Stimulated activated naive CD8-positive, alpha-beta T cell treated with anti-CD3 and anti-CD28 coated beads, Interleukin-15, Interleukin-2, amounts not matched to agents 100 ng/mL and 50 ng/mL, for 24 hours (primary cell): ENCODE measurements around the gene PKDREJ.
A peak's percentile ranks its signal among the peaks of the same experiment; 100 is the strongest.

Experiments used
- H3K27ac Mint-ChIP-seq: one replicate; pipeline ENCODE4 v1.8.0; 2021; ENCODE audit warnings: mild to moderate bottlenecking, mixed read lengths
- H3K27me3 Mint-ChIP-seq: one replicate; pipeline ENCODE4 v1.8.0; 2021; ENCODE audit warnings: mixed read lengths
- H3K36me3 Mint-ChIP-seq: one replicate; pipeline ENCODE4 v1.8.0; 2021; ENCODE audit warnings: low read depth, mixed read lengths
- H3K4me1 Mint-ChIP-seq: one replicate; pipeline ENCODE4 v1.8.0; 2021; ENCODE audit warnings: low read depth, mixed read lengths
- H3K4me3 Mint-ChIP-seq: one replicate; pipeline ENCODE4 v1.8.0; 2021; ENCODE audit warnings: mild to moderate bottlenecking, mixed read lengths
- H3K9me3 Mint-ChIP-seq: one replicate; pipeline ENCODE4 v1.8.0; 2021; ENCODE audit warnings: mixed read lengths

PKDREJ gene

DNA sequence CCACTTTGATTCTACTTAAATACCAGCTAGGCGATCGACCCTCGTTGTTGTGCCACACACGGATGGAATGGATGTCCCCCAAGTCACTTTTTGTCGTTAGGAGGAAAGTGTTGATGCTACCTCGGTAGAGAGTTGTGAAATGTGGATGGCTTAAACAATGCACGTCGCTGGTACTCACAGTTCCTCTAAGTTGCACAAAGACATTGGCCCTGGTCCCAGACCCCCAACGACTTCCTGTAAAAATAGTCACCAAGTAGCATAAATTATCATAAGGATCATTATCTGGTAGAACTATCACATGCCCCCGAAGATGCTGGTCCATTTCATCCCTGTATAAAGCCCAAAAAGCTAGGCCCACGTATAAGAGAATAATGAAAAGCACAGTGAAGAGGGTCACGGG is 3.8 kb downstream of the PKDREJ start:
- no peak overlapping the region for H3K4me3 Mint-ChIP-seq
- H3K36me3 Mint-ChIP-seq: no peaks in the 10 kb centered on the region
- peaks cover 48% of the 10 kb centered on the region for H3K27me3 Mint-ChIP-seq

DNA sequence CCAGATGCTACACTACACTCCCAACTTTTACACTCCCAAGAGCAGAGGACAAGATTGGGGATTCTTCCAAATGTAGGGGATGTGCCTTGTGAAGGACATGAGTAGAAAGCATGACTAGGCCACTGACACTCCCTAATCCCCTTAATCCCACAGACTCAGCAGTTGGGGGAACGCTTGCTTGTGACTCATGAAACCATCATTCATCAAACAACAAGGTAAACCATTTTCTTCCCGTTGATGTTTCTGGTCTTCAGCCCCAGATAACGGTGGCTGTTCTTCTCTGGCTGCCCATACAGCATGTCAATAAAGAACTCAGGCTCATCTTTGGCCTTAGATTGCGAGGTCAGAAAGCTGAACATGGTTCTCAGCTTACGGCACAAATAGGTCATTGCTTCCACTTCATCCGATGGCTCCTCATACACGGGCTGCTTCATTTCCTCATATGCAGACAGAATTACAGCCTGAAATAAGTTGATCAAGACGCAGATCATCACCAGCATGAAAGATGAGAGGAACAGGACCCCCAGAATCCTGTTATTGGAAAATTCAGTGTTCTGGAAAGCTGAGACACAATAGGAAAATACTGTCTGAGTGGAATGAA is 6.7 kb downstream of the PKDREJ start:
- Mint-ChIP-seq H3K9me3 (no peaks in the 10 kb centered on the region), H3K27ac (no peak overlapping the region), H3K4me1 (peaks cover 21% of the 10 kb centered on the region), H3K27me3 (peaks cover 28% of the 10 kb centered on the region), H3K4me3 (no peak overlapping the region), H3K36me3 (no peaks in the 10 kb centered on the region)

More for the DNA sequence above, 3.8 kb downstream of the PKDREJ start:
- Mint-ChIP-seq H3K9me3 (no peaks in the 10 kb centered on the region), H3K4me1 (peaks cover 3% of the 10 kb centered on the region), H3K27ac (no peak overlapping the region)

DNA sequence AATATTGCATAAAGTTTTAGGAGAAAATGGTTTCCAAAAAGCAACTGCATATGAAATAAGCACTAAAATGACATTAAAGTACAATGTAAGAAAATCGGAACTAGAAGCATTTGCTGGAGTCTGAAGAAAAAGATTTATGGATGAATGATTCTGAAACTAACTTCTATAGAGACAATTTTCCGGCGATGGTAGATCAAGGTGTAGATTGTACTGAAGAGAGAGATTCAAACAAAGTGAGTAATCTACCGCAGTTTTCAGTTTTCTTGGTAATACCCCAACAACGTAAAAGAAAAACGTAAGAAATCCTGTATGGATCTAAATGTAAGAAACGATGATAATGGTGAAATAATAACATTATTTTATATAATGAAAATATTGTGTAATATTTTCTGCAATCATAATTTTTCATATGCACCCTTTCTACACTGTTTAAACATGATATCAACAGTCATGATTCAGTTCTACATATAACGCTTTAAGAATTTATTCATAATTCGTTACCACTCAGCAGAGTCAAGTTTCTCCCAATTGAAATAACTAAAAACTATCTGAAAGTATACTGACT is 11.2 kb downstream of the PKDREJ start:
- Mint-ChIP-seq H3K36me3 (no peaks in the 10 kb centered on the region), H3K4me1 (peaks cover 36% of the 10 kb centered on the region), H3K9me3 (no peaks in the 10 kb centered on the region), H3K4me3 (peak overlapping the region; percentile 85), H3K27ac (no peak overlapping the region), H3K27me3 (no peaks in the 10 kb centered on the region)

DNA sequence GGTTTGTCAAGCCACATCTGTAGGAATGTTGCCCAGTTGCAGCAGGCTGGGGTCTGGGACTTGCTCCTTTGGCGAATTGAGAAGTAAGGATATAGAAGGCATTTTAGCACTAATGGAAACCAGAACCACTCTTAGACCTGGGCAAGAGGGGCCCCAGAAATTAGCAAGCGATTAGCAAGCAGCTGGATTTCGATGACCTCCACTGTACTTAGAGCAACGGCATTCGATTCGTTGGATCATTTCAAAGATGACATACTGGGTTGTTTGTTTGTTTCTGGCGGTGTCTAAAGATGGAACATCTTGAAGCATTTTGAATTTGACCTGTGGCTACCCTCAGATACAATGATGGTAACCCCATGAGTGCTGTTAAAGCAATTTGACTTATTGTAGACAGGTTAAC is 11.9 kb downstream of the PKDREJ start:
- peak overlapping the region; percentile 83 for H3K27ac Mint-ChIP-seq
- no peaks in the 10 kb centered on the region for H3K9me3 Mint-ChIP-seq
- H3K27me3 Mint-ChIP-seq: no peaks in the 10 kb centered on the region
- H3K4me1 Mint-ChIP-seq: peaks cover 36% of the 10 kb centered on the region
- no peaks in the 10 kb centered on the region for H3K36me3 Mint-ChIP-seq
- H3K4me3 Mint-ChIP-seq: peak overlapping the region; percentile 85

DNA sequence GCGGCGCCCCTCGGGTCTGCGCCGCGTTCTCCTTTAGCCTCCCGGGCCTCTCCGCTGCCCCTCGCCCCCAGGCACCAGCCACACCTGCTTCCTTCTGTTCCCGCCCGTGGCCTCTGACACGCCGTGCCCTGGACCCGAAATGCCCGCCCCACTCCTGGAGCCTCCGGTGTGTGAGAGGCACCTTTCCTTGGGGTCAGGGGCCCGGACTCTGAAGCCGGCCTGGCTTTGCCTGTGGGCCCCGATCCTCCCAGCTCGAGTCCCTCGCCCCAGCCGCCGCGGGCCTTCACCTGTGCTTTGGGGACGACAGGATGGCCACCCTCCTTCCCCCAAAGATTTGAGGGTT is 12.4 kb downstream of the PKDREJ start:
- no peaks in the 10 kb centered on the region for H3K9me3 Mint-ChIP-seq
- H3K4me1 Mint-ChIP-seq: peaks cover 36% of the 10 kb centered on the region
- no peaks in the 10 kb centered on the region for H3K36me3 Mint-ChIP-seq
- peak overlapping the region; percentile 85 for H3K4me3 Mint-ChIP-seq
- no peaks in the 10 kb centered on the region for H3K27me3 Mint-ChIP-seq
- peak overlapping the region; percentile 83 for H3K27ac Mint-ChIP-seq

DNA sequence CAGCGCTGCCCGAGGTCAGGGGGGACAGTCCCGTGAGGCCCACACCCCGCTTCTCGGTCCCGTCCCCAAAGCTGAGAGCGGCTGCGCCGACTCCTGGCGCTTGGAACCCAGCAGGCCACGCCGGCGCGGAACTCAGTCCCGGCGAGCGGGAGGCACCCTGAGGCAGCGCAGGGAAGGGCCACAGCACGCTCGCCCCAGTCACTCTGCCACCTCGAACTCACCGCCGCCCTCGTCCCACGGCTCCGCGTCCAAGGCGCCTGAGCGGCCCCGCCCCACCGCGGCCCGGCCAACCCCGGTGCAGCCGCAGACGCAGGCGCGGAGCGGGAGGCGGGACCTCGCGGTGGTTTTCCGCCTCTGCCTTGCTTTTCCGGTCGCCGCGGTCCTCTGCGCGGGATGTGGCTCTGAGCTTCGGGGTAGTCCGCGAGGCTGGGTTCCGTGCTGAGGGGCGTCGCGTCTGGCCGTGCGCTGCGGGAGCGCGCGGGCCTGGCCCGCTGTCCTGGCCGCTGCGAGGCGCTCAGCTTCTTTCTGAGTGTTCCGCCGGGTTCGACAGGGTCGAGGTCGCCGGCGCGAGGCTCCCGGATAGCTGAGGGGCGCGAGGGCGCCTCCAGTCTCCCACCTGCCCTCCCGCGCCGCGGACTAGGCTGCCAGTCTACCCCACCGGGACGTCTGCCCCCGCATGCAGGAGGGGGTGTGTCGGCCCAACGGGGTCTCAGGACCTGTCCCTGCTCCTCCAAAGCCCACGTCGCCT is 12.9 kb downstream of the PKDREJ start, which contains the start of gene CDPF1:
Gene CDPF1, minus strand, starts transcription at position 259 of the 748 bp plus-strand sequence. CDS start 2,009 bp downstream, outside the sequence.
- Mint-ChIP-seq H3K9me3 (no peaks in the 10 kb centered on the region), H3K27ac (peak within 1 kb of the TSS; percentile 83), H3K27me3 (no peaks in the 10 kb centered on the region), H3K4me3 (peak within 1 kb of the TSS; percentile 85), H3K4me1 (peaks cover 36% of the 10 kb centered on the region), H3K36me3 (no peaks in the 10 kb centered on the region)

DNA sequence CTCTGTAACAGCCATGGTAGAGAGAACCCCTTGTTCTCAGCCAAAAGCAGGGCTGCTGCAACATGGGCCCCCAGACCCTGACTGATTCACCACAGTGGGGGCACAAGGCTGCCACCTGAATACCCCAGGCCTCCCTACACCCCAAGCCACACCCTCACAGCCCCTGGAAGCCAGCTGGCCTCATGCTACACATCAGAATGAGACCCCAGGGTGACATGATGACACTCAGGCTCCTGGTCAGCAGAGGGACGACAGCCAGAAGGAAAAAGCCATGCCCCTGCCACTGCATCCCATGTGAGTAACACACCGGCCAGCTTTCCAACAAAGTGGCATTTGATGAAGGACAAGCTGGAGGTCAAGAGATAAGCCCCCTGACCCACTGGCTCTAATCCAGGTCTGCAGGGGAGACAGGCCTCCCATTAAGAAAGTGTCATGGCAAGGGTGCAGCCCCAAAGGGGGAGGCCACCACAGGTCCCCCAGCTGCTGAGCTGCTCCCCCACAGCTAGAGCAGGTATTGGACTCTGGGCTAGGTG is 15.6 kb downstream of the PKDREJ start:
- Mint-ChIP-seq H3K27ac (no peak overlapping the region), H3K27me3 (no peaks in the 10 kb centered on the region), H3K36me3 (peaks cover 5% of the 10 kb centered on the region), H3K4me1 (peaks cover 25% of the 10 kb centered on the region), H3K9me3 (no peaks in the 10 kb centered on the region), H3K4me3 (no peak overlapping the region)

DNA sequence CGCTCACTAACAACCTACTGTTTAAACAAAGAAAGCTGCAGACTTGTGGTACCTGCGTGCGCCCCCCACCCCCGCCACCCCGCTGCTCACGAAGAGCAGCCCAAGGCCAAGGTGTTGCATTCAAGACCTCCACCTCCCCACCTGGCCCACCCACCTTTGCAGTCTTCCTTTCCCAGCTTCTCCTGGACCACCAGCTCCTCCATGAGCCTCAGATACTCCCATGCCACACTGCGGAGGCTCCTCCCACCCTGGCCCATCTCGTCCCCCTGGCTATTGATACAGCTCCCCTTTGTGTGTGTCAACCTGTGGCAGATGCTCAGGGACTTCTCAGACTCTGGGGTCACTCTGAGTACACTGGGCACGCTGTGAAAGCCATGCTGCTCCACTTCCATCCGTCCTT is 17.0 kb downstream of the PKDREJ start:
- no peak overlapping the region for H3K4me3 Mint-ChIP-seq
- H3K9me3 Mint-ChIP-seq: no peaks in the 10 kb centered on the region
- H3K27ac Mint-ChIP-seq: no peak overlapping the region
- no peaks in the 10 kb centered on the region for H3K27me3 Mint-ChIP-seq
- peaks cover 14% of the 10 kb centered on the region for H3K4me1 Mint-ChIP-seq
- H3K36me3 Mint-ChIP-seq: peaks cover 5% of the 10 kb centered on the region

DNA sequence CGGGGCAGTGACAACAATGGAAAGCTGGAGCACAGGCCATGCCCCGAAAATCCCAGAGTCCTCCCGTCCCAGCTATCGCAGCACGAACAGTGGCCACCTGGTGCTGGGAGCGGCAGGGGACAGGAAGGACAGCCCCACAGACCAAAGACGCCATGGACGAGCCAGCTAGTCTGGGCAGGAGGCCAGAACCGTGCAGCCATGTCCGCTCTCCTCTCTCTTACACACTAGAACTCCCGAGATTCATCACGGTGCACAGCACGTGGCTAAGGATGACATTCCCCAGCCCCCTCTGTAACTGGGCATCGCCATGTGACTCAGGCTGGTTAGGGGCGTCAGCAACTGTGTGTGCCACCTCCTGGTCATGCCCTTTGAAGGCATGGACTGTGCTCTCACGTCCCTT is 17.6 kb downstream of the PKDREJ start:
- Mint-ChIP-seq H3K36me3 (peaks cover 5% of the 10 kb centered on the region), H3K4me3 (no peak overlapping the region), H3K27ac (no peak overlapping the region), H3K9me3 (no peaks in the 10 kb centered on the region), H3K4me1 (peaks cover 15% of the 10 kb centered on the region), H3K27me3 (no peaks in the 10 kb centered on the region)

DNA sequence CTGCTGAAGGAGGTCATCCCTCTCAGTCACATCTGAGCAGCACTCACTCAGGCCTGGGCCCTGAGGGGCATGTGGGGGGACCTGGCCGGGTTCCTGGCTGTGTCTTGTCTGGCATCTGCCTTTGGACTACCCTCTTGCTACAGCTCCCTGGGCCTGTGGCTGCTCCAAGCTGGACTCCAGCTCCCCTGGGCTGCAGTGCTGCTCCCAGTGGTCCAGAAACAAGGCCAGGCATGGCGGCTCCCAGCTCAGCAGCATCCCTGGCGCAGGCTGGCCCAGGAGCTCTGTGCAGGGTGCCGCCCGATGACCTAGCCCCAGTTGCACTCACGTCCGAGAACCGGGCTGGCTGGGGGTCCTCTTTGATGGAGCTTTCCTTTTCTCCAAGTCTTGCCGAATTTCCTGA is 18.4 kb downstream of the PKDREJ start:
- H3K36me3 Mint-ChIP-seq: peaks cover 5% of the 10 kb centered on the region
- H3K27ac Mint-ChIP-seq: no peak overlapping the region
- H3K27me3 Mint-ChIP-seq: no peaks in the 10 kb centered on the region
- H3K9me3 Mint-ChIP-seq: no peaks in the 10 kb centered on the region
- no peak overlapping the region for H3K4me3 Mint-ChIP-seq
- peaks cover 22% of the 10 kb centered on the region for H3K4me1 Mint-ChIP-seq

DNA sequence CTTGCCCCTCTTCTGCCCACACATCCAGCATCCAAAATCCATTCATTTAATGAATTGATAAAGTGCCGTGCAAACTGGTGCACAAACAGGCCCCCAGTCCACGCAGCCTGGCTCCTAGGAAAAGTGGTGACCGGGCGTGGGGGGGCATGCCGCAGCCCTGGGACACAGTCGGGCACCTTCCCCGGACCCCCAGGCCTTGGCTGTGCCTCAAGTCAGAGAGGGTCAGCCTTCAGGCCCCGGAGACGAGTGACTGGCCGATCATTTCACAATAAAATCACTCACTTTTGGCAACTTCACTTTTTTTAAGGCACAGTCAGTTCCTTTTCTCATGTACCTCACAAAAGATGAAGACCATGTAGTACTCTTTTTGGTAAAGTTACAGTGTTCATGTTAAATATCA is 21.1 kb downstream of the PKDREJ start:
- peaks cover 5% of the 10 kb centered on the region for H3K36me3 Mint-ChIP-seq
- H3K27ac Mint-ChIP-seq: no peak overlapping the region
- H3K4me1 Mint-ChIP-seq: peaks cover 22% of the 10 kb centered on the region
- H3K4me3 Mint-ChIP-seq: no peak overlapping the region
- no peaks in the 10 kb centered on the region for H3K27me3 Mint-ChIP-seq
- H3K9me3 Mint-ChIP-seq: no peaks in the 10 kb centered on the region

DNA sequence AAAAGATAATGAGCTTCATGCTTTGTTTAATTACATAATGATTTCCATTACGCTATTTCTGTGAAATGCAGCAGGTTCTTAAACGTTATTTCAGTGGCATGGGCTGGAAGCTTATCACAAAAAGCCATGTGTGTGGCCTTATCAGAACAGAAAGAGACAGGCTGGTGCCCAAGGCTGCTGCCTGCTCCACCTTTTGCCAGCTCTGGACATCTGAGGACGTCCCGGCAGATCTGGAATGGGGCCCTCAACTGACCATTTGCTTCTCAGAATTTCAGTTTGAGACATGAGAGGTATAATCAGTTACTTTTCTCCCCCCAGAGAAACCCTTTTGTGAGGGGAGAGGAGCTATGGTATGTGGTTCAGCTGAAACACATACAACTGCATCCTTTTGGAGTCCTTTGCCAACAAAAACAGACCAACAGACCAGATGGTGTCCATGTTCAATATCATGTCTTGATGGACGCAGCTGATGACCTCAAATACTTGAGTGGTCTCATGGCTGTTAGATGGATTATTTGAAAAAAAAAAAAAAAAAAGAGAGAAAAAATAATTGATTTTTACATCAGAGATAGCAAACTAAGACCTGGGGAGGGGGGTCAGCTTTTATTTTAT is 21.6 kb downstream of the PKDREJ start:
- peaks cover 5% of the 10 kb centered on the region for H3K36me3 Mint-ChIP-seq
- H3K27me3 Mint-ChIP-seq: no peaks in the 10 kb centered on the region

DNA sequence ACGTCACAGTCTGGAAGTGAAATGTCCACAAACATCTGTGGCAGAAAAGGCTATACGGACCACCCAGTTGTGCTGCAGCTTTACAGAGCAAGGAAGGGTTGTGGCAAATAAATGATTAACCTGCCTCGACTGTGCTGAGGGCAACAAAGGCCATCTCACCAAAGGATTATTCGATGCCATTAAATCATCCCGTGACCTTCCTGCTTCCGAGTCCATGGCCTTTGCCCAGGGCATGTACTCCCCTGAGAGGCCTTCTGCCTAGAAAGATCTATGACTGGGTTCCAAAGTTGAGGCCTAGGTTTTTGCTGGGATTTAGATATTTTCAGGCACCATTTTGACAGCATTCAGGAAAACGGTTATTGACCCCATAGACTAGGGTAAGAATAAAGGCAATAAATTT is 22.2 kb downstream of the PKDREJ start:
- Mint-ChIP-seq H3K4me1 (peaks cover 22% of the 10 kb centered on the region), H3K36me3 (peaks cover 5% of the 10 kb centered on the region), H3K9me3 (no peaks in the 10 kb centered on the region), H3K27ac (no peak overlapping the region), H3K4me3 (no peak overlapping the region), H3K27me3 (no peaks in the 10 kb centered on the region)

More for the DNA sequence above, 21.6 kb downstream of the PKDREJ start:
- Mint-ChIP-seq H3K9me3 (no peaks in the 10 kb centered on the region), H3K4me3 (no peak overlapping the region), H3K27ac (no peak overlapping the region), H3K4me1 (peaks cover 22% of the 10 kb centered on the region)

DNA sequence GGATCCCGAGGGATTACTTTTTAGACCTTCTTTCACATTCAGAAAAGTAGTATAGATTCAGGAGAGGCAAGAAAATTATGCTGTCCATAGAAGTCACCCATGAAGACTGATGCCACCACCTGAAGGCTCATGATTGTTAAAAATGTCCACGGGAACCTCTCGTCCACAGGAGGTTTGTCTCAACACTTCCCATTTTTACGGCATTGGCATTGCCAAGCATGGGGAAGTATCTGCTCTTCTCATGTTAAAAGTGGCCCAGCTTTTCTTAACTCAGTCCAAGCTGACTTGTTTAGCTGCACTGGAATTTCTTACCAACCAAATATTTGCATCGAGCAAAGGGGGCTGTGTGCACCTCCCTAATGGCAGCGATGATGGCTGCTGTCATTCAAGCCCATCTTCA is 22.6 kb downstream of the PKDREJ start:
- Mint-ChIP-seq H3K4me1 (peaks cover 22% of the 10 kb centered on the region), H3K27me3 (no peaks in the 10 kb centered on the region), H3K4me3 (no peak overlapping the region), H3K36me3 (peaks cover 5% of the 10 kb centered on the region), H3K27ac (no peak overlapping the region), H3K9me3 (no peaks in the 10 kb centered on the region)

DNA sequence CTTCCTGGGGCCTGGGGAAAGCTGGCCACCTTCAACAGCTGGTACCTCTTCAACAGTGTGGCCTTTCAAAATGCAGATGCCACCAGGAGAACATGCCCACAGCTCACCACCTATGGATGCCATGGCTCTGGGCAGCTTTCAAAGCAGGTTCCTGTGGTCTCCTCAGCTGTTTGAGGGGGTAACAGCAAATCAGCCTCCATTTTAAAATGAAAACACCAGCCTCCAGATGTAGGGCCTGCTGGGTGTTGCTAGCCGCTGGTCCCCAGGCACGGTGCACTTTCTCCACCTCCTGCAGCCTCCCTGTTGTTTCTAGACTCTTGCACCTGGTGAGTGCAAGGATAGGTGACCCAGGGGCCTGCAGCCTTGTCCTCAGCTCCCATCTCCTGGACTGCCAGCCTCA is 23.1 kb downstream of the PKDREJ start:
- Mint-ChIP-seq H3K27me3 (no peaks in the 10 kb centered on the region), H3K4me1 (peaks cover 22% of the 10 kb centered on the region), H3K36me3 (peaks cover 9% of the 10 kb centered on the region), H3K27ac (no peak overlapping the region), H3K9me3 (no peaks in the 10 kb centered on the region), H3K4me3 (no peak overlapping the region)
